ENCODE measurements around the gene ALCAM.

- TF ChIP-seq CTCF (conservative IDR thresholded peaks at IDR 0.05 in 1 of 2, IDR thresholded peaks at IDR 0.05 in 1 of 2; ENCODE audit: extremely low read depth in 1 of 2, insufficient read depth in 1 of 2, low read depth in 1 of 2, low read length in 2 of 2) (no peak), EZH2 (IDR thresholded peaks at IDR 0.05; ENCODE audit: borderline replicate concordance, low read length) (no peak)
Observed at GRCh38 chr3:105345156-105345555, 21.6 kb upstream of the ALCAM start.
